GM18498 (cell line): ENCODE results near the gene ENTHD1.

Experiments
- ATAC-seq: cut with Tn5 transposase; IDR thresholded peaks from one replicate; pipeline ENCODE4 v1.9.1; 2021; ENCODE audit warnings: mild to moderate bottlenecking, moderate library complexity; ENCODE audit not compliant: unreplicated experiment

The ENTHD1 gene

GRCh38 chr22:39893526-39893925 lies at the start of gene ENTHD1:
ENTHD1 (minus strand) TSS chr22:39893760; CDS start chr22:39887748, 6,012 bp downstream.
- ATAC-seq = no peak

GRCh38 chr22:39943337-39943736 lies 49.8 kb upstream of the ENTHD1 start:
- no peak for ATAC-seq

GRCh38 chr22:39942439-39943230 lies 49.1 kb upstream of the ENTHD1 start:
- ATAC-seq = no peak

GRCh38 chr22:39941601-39942000 lies 48.0 kb upstream of the ENTHD1 start:
- no peak for ATAC-seq

- ATAC-seq = no peak
Observed at GRCh38 chr22:39940757-39941305, 47.3 kb upstream of the ENTHD1 start.

- ATAC-seq = no peak
Observed at GRCh38 chr22:39939830-39940229, 46.3 kb upstream of the ENTHD1 start.

- no peak for ATAC-seq
Observed at GRCh38 chr22:39938509-39939111, 45.0 kb upstream of the ENTHD1 start.

- no peak for ATAC-seq
Observed at GRCh38 chr22:39937906-39938305, 44.3 kb upstream of the ENTHD1 start.

- no peak for ATAC-seq
Observed at GRCh38 chr22:39936523-39937145, 43.1 kb upstream of the ENTHD1 start.

- no peak for ATAC-seq
Observed at GRCh38 chr22:39935612-39936011, 42.1 kb upstream of the ENTHD1 start.

- ATAC-seq = no peak
Observed at GRCh38 chr22:39935116-39935515, 41.6 kb upstream of the ENTHD1 start.

GRCh38 chr22:39933741-39934140 lies 40.2 kb upstream of the ENTHD1 start:
- ATAC-seq = peak; percentile 39

GRCh38 chr22:39932918-39933649 lies 39.5 kb upstream of the ENTHD1 start:
- ATAC-seq = no peak

GRCh38 chr22:39932166-39932565 lies 38.6 kb upstream of the ENTHD1 start:
- ATAC-seq = no peak

- ATAC-seq = no peak
Observed at GRCh38 chr22:39931251-39931650, 37.7 kb upstream of the ENTHD1 start.

GRCh38 chr22:39928536-39929520 lies 35.3 kb upstream of the ENTHD1 start:
- no peak for ATAC-seq

- ATAC-seq = no peak
Observed at GRCh38 chr22:39927544-39927943, 34.0 kb upstream of the ENTHD1 start.

GRCh38 chr22:39926753-39927152 lies 33.2 kb upstream of the ENTHD1 start:
- ATAC-seq = no peak

GRCh38 chr22:39925909-39926679 lies 32.5 kb upstream of the ENTHD1 start:
- ATAC-seq = no peak
